ENCODE data around the gene RAB36.

RAB36 gene

GRCh38 chr22:23102002-23102655 is 43.1 kb upstream of the RAB36 start:
- Histone ChIP-seq H3K27ac (ENCODE audit: low read depth in 2 of 2, low read length in 2 of 2) (no peak overlapping the region), H3K9ac (ENCODE audit: low read depth in 1 of 2, low read length in 2 of 2) (no peak overlapping the region), H3K4me3 (ENCODE audit: low read length in 2 of 2) (no peak overlapping the region), H3K9me3 (ENCODE audit: control insufficient read depth in 2 of 2, low read length in 2 of 2) (no peaks in the 10 kb centered on the region), H3K4me1 (ENCODE audit: control insufficient read depth in 2 of 2, insufficient read depth in 2 of 2, low read length in 2 of 2) (peaks cover 10 to 13% of the 10 kb centered on the region in 2 donors), H3K36me3 (ENCODE audit: control insufficient read depth in 2 of 2, insufficient read depth in 2 of 2, low read length in 2 of 2) (no peaks in the 10 kb centered on the region), H3K27me3 (ENCODE audit: control insufficient read depth in 2 of 2, insufficient read depth in 2 of 2, low read length in 2 of 2) (no peaks in the 10 kb centered on the region)

GRCh38 chr22:23102776-23103175 is 42.5 kb upstream of the RAB36 start:
- Histone ChIP-seq H3K9ac (ENCODE audit: low read depth in 1 of 2, low read length in 2 of 2) (no peak overlapping the region), H3K27me3 (ENCODE audit: control insufficient read depth in 2 of 2, insufficient read depth in 2 of 2, low read length in 2 of 2) (no peaks in the 10 kb centered on the region), H3K4me3 (ENCODE audit: low read length in 2 of 2) (no peak overlapping the region), H3K4me1 (ENCODE audit: control insufficient read depth in 2 of 2, insufficient read depth in 2 of 2, low read length in 2 of 2) (peaks cover 10 to 13% of the 10 kb centered on the region in 2 donors), H3K27ac (ENCODE audit: low read depth in 2 of 2, low read length in 2 of 2) (no peak overlapping the region), H3K36me3 (ENCODE audit: control insufficient read depth in 2 of 2, insufficient read depth in 2 of 2, low read length in 2 of 2) (no peaks in the 10 kb centered on the region), H3K9me3 (ENCODE audit: control insufficient read depth in 2 of 2, low read length in 2 of 2) (no peaks in the 10 kb centered on the region)

- Histone ChIP-seq H3K27ac (ENCODE audit: low read depth in 2 of 2, low read length in 2 of 2) (no peak overlapping the region), H3K4me3 (ENCODE audit: low read length in 2 of 2) (no peak overlapping the region), H3K9ac (ENCODE audit: low read depth in 1 of 2, low read length in 2 of 2) (no peak overlapping the region), H3K9me3 (ENCODE audit: control insufficient read depth in 2 of 2, low read length in 2 of 2) (no peaks in the 10 kb centered on the region), H3K4me1 (ENCODE audit: control insufficient read depth in 2 of 2, insufficient read depth in 2 of 2, low read length in 2 of 2) (peaks cover 9 to 16% of the 10 kb centered on the region in 2 donors), H3K36me3 (ENCODE audit: control insufficient read depth in 2 of 2, insufficient read depth in 2 of 2, low read length in 2 of 2) (no peaks in the 10 kb centered on the region), H3K27me3 (ENCODE audit: control insufficient read depth in 2 of 2, insufficient read depth in 2 of 2, low read length in 2 of 2) (no peaks in the 10 kb centered on the region)
Measured at GRCh38 chr22:23103199-23103954, 41.9 kb upstream of the RAB36 start.

- no peak overlapping the region for H3K9ac ChIP-seq (ENCODE audit: low read depth in 1 of 2, low read length in 2 of 2)
- H3K4me3 ChIP-seq (ENCODE audit: low read length in 2 of 2) = no peak overlapping the region
- no peaks in the 10 kb centered on the region for H3K36me3 ChIP-seq (ENCODE audit: control insufficient read depth in 2 of 2, insufficient read depth in 2 of 2, low read length in 2 of 2)
- peaks cover 0 to 9% of the 10 kb centered on the region in 2 donors for H3K4me1 ChIP-seq (ENCODE audit: control insufficient read depth in 2 of 2, insufficient read depth in 2 of 2, low read length in 2 of 2)
- H3K27me3 ChIP-seq (ENCODE audit: control insufficient read depth in 2 of 2, insufficient read depth in 2 of 2, low read length in 2 of 2) = no peaks in the 10 kb centered on the region
- no peak overlapping the region for H3K27ac ChIP-seq (ENCODE audit: low read depth in 2 of 2, low read length in 2 of 2)
- no peaks in the 10 kb centered on the region for H3K9me3 ChIP-seq (ENCODE audit: control insufficient read depth in 2 of 2, low read length in 2 of 2)
Measured at GRCh38 chr22:23104187-23104971, 40.9 kb upstream of the RAB36 start.

- Histone ChIP-seq H3K27ac (ENCODE audit: low read depth in 2 of 2, low read length in 2 of 2) (no peak overlapping the region), H3K9me3 (ENCODE audit: control insufficient read depth in 2 of 2, low read length in 2 of 2) (no peaks in the 10 kb centered on the region), H3K4me3 (ENCODE audit: low read length in 2 of 2) (no peak overlapping the region), H3K27me3 (ENCODE audit: control insufficient read depth in 2 of 2, insufficient read depth in 2 of 2, low read length in 2 of 2) (no peaks in the 10 kb centered on the region), H3K36me3 (ENCODE audit: control insufficient read depth in 2 of 2, insufficient read depth in 2 of 2, low read length in 2 of 2) (no peaks in the 10 kb centered on the region), H3K9ac (ENCODE audit: low read depth in 1 of 2, low read length in 2 of 2) (no peak overlapping the region), H3K4me1 (ENCODE audit: control insufficient read depth in 2 of 2, insufficient read depth in 2 of 2, low read length in 2 of 2) (peaks cover 0 to 9% of the 10 kb centered on the region in 2 donors)
Measured at GRCh38 chr22:23105304-23105703, 40.0 kb upstream of the RAB36 start.

- Histone ChIP-seq H3K36me3 (ENCODE audit: control insufficient read depth in 2 of 2, insufficient read depth in 2 of 2, low read length in 2 of 2) (no peaks in the 10 kb centered on the region), H3K9ac (ENCODE audit: low read depth in 1 of 2, low read length in 2 of 2) (no peak overlapping the region), H3K4me1 (ENCODE audit: control insufficient read depth in 2 of 2, insufficient read depth in 2 of 2, low read length in 2 of 2) (peaks cover 0 to 5% of the 10 kb centered on the region in 2 donors), H3K27ac (ENCODE audit: low read depth in 2 of 2, low read length in 2 of 2) (no peak overlapping the region), H3K27me3 (ENCODE audit: control insufficient read depth in 2 of 2, insufficient read depth in 2 of 2, low read length in 2 of 2) (no peaks in the 10 kb centered on the region), H3K9me3 (ENCODE audit: control insufficient read depth in 2 of 2, low read length in 2 of 2) (no peaks in the 10 kb centered on the region), H3K4me3 (ENCODE audit: low read length in 2 of 2) (no peak overlapping the region)
Measured at GRCh38 chr22:23105919-23106318, 39.4 kb upstream of the RAB36 start.

GRCh38 chr22:23106344-23106743 is 38.9 kb upstream of the RAB36 start:
- no peaks in the 10 kb centered on the region for H3K36me3 ChIP-seq (ENCODE audit: control insufficient read depth in 2 of 2, insufficient read depth in 2 of 2, low read length in 2 of 2)
- H3K4me1 ChIP-seq (ENCODE audit: control insufficient read depth in 2 of 2, insufficient read depth in 2 of 2, low read length in 2 of 2) = peaks cover 0 to 3% of the 10 kb centered on the region in 2 donors
- H3K9ac ChIP-seq (ENCODE audit: low read depth in 1 of 2, low read length in 2 of 2) = no peak overlapping the region
- no peaks in the 10 kb centered on the region for H3K9me3 ChIP-seq (ENCODE audit: control insufficient read depth in 2 of 2, low read length in 2 of 2)
- H3K27ac ChIP-seq (ENCODE audit: low read depth in 2 of 2, low read length in 2 of 2) = no peak overlapping the region
- no peak overlapping the region for H3K4me3 ChIP-seq (ENCODE audit: low read length in 2 of 2)
- H3K27me3 ChIP-seq (ENCODE audit: control insufficient read depth in 2 of 2, insufficient read depth in 2 of 2, low read length in 2 of 2) = no peaks in the 10 kb centered on the region

GRCh38 chr22:23106906-23107367 is 38.3 kb upstream of the RAB36 start:
- Histone ChIP-seq H3K4me3 (ENCODE audit: low read length in 2 of 2) (no peak overlapping the region), H3K4me1 (ENCODE audit: control insufficient read depth in 2 of 2, insufficient read depth in 2 of 2, low read length in 2 of 2) (peaks cover 0 to 3% of the 10 kb centered on the region in 2 donors), H3K27ac (ENCODE audit: low read depth in 2 of 2, low read length in 2 of 2) (no peak overlapping the region), H3K9ac (ENCODE audit: low read depth in 1 of 2, low read length in 2 of 2) (no peak overlapping the region), H3K9me3 (ENCODE audit: control insufficient read depth in 2 of 2, low read length in 2 of 2) (no peaks in the 10 kb centered on the region), H3K27me3 (ENCODE audit: control insufficient read depth in 2 of 2, insufficient read depth in 2 of 2, low read length in 2 of 2) (no peaks in the 10 kb centered on the region), H3K36me3 (ENCODE audit: control insufficient read depth in 2 of 2, insufficient read depth in 2 of 2, low read length in 2 of 2) (no peaks in the 10 kb centered on the region)

GRCh38 chr22:23107487-23108248 is 37.6 kb upstream of the RAB36 start:
- Histone ChIP-seq H3K36me3 (ENCODE audit: control insufficient read depth in 2 of 2, insufficient read depth in 2 of 2, low read length in 2 of 2) (no peaks in the 10 kb centered on the region), H3K4me3 (ENCODE audit: low read length in 2 of 2) (no peak overlapping the region), H3K27me3 (ENCODE audit: control insufficient read depth in 2 of 2, insufficient read depth in 2 of 2, low read length in 2 of 2) (no peaks in the 10 kb centered on the region), H3K27ac (ENCODE audit: low read depth in 2 of 2, low read length in 2 of 2) (no peak overlapping the region), H3K9ac (ENCODE audit: low read depth in 1 of 2, low read length in 2 of 2) (no peak overlapping the region), H3K9me3 (ENCODE audit: control insufficient read depth in 2 of 2, low read length in 2 of 2) (no peaks in the 10 kb centered on the region), H3K4me1 (ENCODE audit: control insufficient read depth in 2 of 2, insufficient read depth in 2 of 2, low read length in 2 of 2) (peaks cover 0 to 3% of the 10 kb centered on the region in 2 donors)
